ENCODE data around the gene SPINK2. TPM values are rescaled to one million over a fixed set of nuclear protein-coding genes. Genes with fewer than 3 reads are reported as not detected.

The SPINK2 gene
- total and polyA plus RNA-seq, 4 donors, result 3.6 TPM; not detected in 3

DNA sequence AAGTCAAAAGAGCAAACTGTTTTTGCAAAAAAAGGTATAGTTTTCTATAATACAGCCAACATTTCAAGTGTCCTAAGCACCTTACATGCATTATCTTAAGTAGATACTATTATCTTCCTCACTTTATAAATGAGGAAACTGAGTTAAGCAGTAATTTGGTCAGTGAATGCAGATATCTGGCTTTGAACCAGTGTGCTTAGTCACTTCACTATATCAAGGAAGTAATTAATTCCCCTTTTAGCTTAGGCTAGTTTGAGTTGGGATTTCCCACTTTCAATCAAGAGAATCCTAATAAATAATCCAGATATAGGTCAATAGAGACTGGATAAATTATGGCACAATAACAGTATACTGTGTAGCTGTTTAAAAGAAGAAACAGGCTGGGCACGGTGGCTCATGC is 14.8 kb downstream of the SPINK2 start:
- intact Hi-C loops (cut with DNase I), result loop anchor here (10.0 kb wide), 1 partner anchor 382 kb away; no protein-coding TSS in a partner anchor
- ATAC-seq (ENCODE audit: low FRiP score) (no peak), DNase-seq (no peak)
- Histone ChIP-seq H3K4me3 (ENCODE audit: low read length in 2 of 2) (no peak overlapping the region), H3K27ac (ENCODE audit: low read depth in 1 of 2, low read length in 2 of 2) (no peak overlapping the region), H3K9me3 (ENCODE audit: control insufficient read depth, low read length) (no peaks in the 10 kb centered on the region), H3K4me1 (ENCODE audit: control insufficient read depth in 1 of 2, insufficient read depth in 2 of 2, low read length in 2 of 2) (no peaks in the 10 kb centered on the region), H3K27me3 (ENCODE audit: control insufficient read depth in 1 of 2, insufficient read depth in 2 of 2, low read length in 1 of 2) (no peaks in the 10 kb centered on the region), H3K36me3 (ENCODE audit: control insufficient read depth in 1 of 2, insufficient read depth in 2 of 2, low read length in 1 of 2) (no peaks in the 10 kb centered on the region)
- WGBS, 2 donors, result 50 to 74% methylated on average over 1 of the region's 1 CpG

DNA sequence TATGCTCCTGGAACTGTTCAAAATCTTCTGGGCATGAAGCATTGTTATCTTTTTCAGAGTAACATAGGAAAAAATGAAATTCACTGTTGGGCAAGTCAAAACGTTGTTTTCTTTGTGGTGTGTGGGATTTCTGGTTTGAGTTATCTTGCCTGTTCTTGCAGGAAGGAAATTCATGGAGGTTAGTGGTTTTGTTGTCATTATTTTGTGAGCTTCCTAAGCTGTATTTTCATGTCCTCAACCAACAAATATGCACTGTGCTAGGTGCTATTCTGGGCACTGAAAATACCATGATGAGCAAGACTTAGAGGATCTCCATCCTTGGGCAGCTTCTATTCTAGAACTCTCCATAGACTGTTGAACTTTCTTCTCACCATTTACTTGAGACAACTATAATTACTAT is 16.9 kb downstream of the SPINK2 start:
- Histone ChIP-seq H3K27me3 (ENCODE audit: control insufficient read depth in 1 of 2, insufficient read depth in 2 of 2, low read length in 1 of 2) (no peaks in the 10 kb centered on the region), H3K36me3 (ENCODE audit: control insufficient read depth in 1 of 2, insufficient read depth in 2 of 2, low read length in 1 of 2) (no peaks in the 10 kb centered on the region), H3K27ac (ENCODE audit: low read depth in 1 of 2, low read length in 2 of 2) (no peak overlapping the region), H3K9me3 (ENCODE audit: control insufficient read depth, low read length) (no peaks in the 10 kb centered on the region), H3K4me1 (ENCODE audit: control insufficient read depth in 1 of 2, insufficient read depth in 2 of 2, low read length in 2 of 2) (no peaks in the 10 kb centered on the region), H3K4me3 (ENCODE audit: low read length in 2 of 2) (no peak overlapping the region)
- WGBS, 2 donors, result 27 to 36% methylated on average over 1 of the region's 1 CpG
- no peak for ATAC-seq (ENCODE audit: low FRiP score)
- DNase-seq, result no peak
- intact Hi-C loops (cut with DNase I), result loop anchor here (5.0 to 10.0 kb wide), 2 partner anchors 227 to 380 kb away; no protein-coding TSS in a partner anchor

DNA sequence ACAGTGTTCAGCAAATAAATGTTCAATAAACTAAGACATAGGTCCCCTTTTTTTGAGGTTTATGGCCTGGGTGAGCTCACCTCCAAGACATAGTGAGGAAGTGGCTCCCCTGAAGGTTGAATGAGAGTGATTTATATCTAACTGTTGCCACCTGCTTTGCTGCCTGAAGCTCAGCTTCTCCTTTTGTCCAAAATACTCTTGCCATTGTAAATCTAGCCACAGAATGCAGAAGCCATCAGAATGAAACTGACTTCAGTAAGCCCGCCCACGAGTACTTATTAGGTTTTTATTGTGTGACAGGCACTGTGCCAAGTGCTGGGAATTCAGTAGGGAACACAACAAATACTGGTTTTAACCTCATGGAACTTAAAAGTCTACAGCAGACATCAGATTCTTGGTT is 18.0 kb downstream of the SPINK2 start:
- WGBS, 2 donors, result 31 to 38% methylated on average over 2 of the region's 2 CpGs
- no peak for ATAC-seq (ENCODE audit: low FRiP score)
- no peaks in the 10 kb centered on the region for H3K9me3 ChIP-seq (ENCODE audit: control insufficient read depth, low read length)

DNA sequence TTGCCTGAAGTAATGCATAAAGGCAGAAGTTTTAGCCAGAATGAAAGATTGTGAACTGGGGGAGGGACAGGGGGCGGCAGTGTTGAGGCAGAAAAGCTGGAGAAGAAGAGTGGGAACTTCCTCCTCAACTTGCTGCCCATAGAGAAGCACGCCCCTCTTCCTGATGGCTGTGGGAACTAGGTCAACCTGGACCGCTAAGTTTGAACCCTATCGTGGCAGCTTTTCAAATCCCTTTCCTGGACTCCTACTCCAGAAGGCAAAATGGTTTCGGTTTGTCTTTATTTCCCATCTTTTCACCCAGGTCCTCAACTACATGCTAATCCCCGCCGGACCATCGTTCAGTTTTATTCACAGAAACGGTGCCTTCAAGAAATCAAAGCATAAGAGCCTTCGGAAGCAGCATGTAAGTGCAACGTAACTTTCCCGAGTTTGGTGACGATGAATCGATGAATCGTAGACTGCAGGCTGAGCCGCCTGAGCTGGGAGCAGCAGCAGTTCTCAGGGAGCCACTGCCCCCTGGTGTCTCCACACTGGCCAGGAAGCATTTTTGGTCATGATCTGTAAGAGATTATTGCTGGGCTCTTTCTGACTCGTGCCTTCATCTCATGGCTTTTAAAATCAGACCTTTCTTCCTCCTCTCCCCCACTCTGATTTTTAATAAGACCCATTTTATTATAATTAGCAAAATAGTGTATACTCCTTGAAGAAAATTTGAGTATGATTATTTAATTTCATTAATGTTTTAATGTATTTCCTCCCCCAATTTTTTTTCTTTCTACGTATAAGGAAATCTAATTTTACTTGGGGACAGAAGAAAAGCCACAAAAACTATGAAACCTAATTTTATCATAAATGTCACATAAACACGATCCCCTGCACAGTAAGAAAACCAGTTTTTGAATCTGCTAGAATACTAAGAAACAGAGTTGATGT is 21.4 kb downstream of the SPINK2 start:
- intact Hi-C loops (cut with DNase I), result loop anchor here (5.0 to 10.0 kb wide), 4 partner anchors 43 to 375 kb away; no protein-coding TSS in a partner anchor
- WGBS, 2 donors, result 4 to 5% methylated on average over 19 of the region's 19 CpGs
- Histone ChIP-seq H3K4me1 (ENCODE audit: control insufficient read depth in 1 of 2, insufficient read depth in 2 of 2, low read length in 2 of 2) (no peaks in the 10 kb centered on the region), H3K27ac (ENCODE audit: low read depth in 1 of 2, low read length in 2 of 2) (peak overlapping the region in 1 of 2 donors; percentile 84), H3K36me3 (ENCODE audit: control insufficient read depth in 1 of 2, insufficient read depth in 2 of 2, low read length in 1 of 2) (no peaks in the 10 kb centered on the region), H3K27me3 (ENCODE audit: control insufficient read depth in 1 of 2, insufficient read depth in 2 of 2, low read length in 1 of 2) (no peaks in the 10 kb centered on the region), H3K9me3 (ENCODE audit: control insufficient read depth, low read length) (no peaks in the 10 kb centered on the region), H3K4me3 (ENCODE audit: low read length in 2 of 2) (peak overlapping the region; percentile 73 to 91)
- ATAC-seq (ENCODE audit: low FRiP score) (peak; percentile 95), DNase-seq (peak; percentile 88 to 92)

More for the DNA sequence above, 18.0 kb downstream of the SPINK2 start:
- no peaks in the 10 kb centered on the region for H3K27me3 ChIP-seq (ENCODE audit: control insufficient read depth in 1 of 2, insufficient read depth in 2 of 2, low read length in 1 of 2)
- no peaks in the 10 kb centered on the region for H3K36me3 ChIP-seq (ENCODE audit: control insufficient read depth in 1 of 2, insufficient read depth in 2 of 2, low read length in 1 of 2)
- H3K4me1 ChIP-seq (ENCODE audit: control insufficient read depth in 1 of 2, insufficient read depth in 2 of 2, low read length in 2 of 2), result no peaks in the 10 kb centered on the region
- no peak overlapping the region for H3K27ac ChIP-seq (ENCODE audit: low read depth in 1 of 2, low read length in 2 of 2)
- DNase-seq, result no peak
- no peak overlapping the region for H3K4me3 ChIP-seq (ENCODE audit: low read length in 2 of 2)
- intact Hi-C loops (cut with DNase I), result loop anchor here (5.0 to 10.0 kb wide), 2 partner anchors 226 to 379 kb away; no protein-coding TSS in a partner anchor

DNA sequence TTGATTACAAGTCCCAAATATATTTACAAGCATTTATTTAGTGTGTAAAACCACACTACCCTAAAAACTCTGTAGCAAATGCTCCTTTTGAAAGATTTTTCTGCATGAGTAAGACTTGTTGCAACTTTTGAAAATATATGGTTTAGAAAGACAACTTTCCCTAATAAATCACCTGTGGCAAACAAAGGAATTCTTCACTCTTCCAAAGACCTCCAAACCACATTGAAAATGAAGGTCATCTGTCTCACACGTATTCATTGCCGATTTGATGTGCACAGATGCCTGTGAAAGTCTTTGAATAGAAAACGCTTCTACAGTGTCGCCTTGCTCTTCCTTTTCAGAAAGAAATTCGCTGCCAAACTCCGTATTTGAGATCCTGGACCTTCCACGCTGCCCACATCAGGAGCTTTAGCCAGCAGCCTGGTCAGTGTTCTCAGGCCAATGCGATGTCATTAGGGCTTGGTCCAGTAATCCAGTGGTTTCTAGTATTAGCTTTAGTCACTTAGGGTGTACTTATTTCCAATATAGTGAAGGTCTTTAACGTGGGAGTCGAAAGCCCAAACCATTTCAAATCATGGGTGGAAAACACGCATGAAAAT is 22.2 kb downstream of the SPINK2 start:
- WGBS, 2 donors, result 81 to 84% methylated on average over 11 of the region's 11 CpGs
- peak; percentile 31 for ATAC-seq (ENCODE audit: low FRiP score)
- intact Hi-C loops (cut with DNase I), result loop anchor here (5.0 to 10.0 kb wide), 2 partner anchors 42 to 224 kb away; no protein-coding TSS in a partner anchor

DNA sequence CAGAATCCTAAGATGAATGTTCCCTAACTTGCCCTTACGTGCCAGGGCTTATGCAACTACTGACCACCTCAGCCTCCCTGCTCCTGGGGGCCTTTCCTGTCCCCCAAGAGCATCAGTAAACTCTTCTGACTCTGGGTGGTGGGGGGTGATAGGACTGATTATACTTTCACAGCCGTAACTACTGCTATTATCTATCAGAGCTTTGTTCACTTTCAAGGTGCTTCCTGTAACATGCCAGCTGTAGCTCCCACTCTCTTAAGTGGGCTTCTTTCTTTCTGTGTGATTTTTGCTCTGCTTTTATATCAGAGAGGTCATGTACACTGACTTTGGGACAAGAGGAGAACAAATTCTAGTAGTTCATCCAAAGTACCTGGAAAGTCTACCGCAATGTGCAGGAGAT is 25.3 kb downstream of the SPINK2 start:
- ATAC-seq (ENCODE audit: low FRiP score) (no peak), DNase-seq (no peak)
- no peaks in the 10 kb centered on the region for H3K4me1 ChIP-seq (ENCODE audit: control insufficient read depth in 1 of 2, insufficient read depth in 2 of 2, low read length in 2 of 2)
- H3K27me3 ChIP-seq (ENCODE audit: control insufficient read depth in 1 of 2, insufficient read depth in 2 of 2, low read length in 1 of 2), result no peaks in the 10 kb centered on the region
- intact Hi-C loops (cut with DNase I), result loop anchor here (5.0 to 10.0 kb wide), 2 partner anchors 39 to 221 kb away; no protein-coding TSS in a partner anchor
- WGBS, 2 donors, result 89 to 93% methylated on average over 3 of the region's 3 CpGs
- no peak overlapping the region for H3K4me3 ChIP-seq (ENCODE audit: low read length in 2 of 2)
- no peak overlapping the region for H3K27ac ChIP-seq (ENCODE audit: low read depth in 1 of 2, low read length in 2 of 2)
- no peaks in the 10 kb centered on the region for H3K9me3 ChIP-seq (ENCODE audit: control insufficient read depth, low read length)
- H3K36me3 ChIP-seq (ENCODE audit: control insufficient read depth in 1 of 2, insufficient read depth in 2 of 2, low read length in 1 of 2), result no peaks in the 10 kb centered on the region

More for the DNA sequence above, 22.2 kb downstream of the SPINK2 start:
- H3K4me3 ChIP-seq (ENCODE audit: low read length in 2 of 2), result peak overlapping the region; percentile 73 to 91
- H3K9me3 ChIP-seq (ENCODE audit: control insufficient read depth, low read length), result no peaks in the 10 kb centered on the region
- no peaks in the 10 kb centered on the region for H3K4me1 ChIP-seq (ENCODE audit: control insufficient read depth in 1 of 2, insufficient read depth in 2 of 2, low read length in 2 of 2)
- no peak for DNase-seq
- H3K36me3 ChIP-seq (ENCODE audit: control insufficient read depth in 1 of 2, insufficient read depth in 2 of 2, low read length in 1 of 2), result no peaks in the 10 kb centered on the region
- H3K27me3 ChIP-seq (ENCODE audit: control insufficient read depth in 1 of 2, insufficient read depth in 2 of 2, low read length in 1 of 2), result no peaks in the 10 kb centered on the region
- no peak overlapping the region for H3K27ac ChIP-seq (ENCODE audit: low read depth in 1 of 2, low read length in 2 of 2)

DNA sequence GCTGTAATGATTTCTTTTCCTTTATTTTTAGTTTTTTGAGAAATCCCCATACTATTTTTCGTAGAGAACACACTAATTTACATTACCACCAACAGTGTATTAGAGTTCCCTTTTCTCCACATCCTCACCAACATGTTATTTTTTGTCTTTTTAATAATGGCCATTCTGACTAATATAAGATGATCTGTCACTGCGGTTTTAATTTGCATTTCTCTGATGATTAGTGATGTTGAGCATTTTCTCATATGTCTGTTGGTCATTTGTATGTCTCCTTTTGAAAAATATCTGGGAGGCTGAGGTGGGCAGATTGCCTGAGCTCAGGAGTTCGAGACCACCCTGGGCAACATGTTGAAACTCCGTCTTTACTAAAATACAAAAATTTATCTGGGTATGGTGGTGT is 30.2 kb downstream of the SPINK2 start:
- intact Hi-C loops (cut with DNase I), result loop anchor here in 1 of 2 donors (10.0 kb wide), 1 partner anchor 217 kb away; no protein-coding TSS in a partner anchor
- no peak for ATAC-seq (ENCODE audit: low FRiP score)
- WGBS, 2 donors, result 89 to 90% methylated on average over 4 of the region's 4 CpGs
- H3K4me1 ChIP-seq (ENCODE audit: control insufficient read depth in 1 of 2, insufficient read depth in 2 of 2, low read length in 2 of 2), result no peaks in the 10 kb centered on the region
- H3K9me3 ChIP-seq (ENCODE audit: control insufficient read depth, low read length), result peaks cover 1% of the 10 kb centered on the region
- H3K36me3 ChIP-seq (ENCODE audit: control insufficient read depth in 1 of 2, insufficient read depth in 2 of 2, low read length in 1 of 2), result no peaks in the 10 kb centered on the region
- no peak for DNase-seq
- no peak overlapping the region for H3K4me3 ChIP-seq (ENCODE audit: low read length in 2 of 2)
- H3K27me3 ChIP-seq (ENCODE audit: control insufficient read depth in 1 of 2, insufficient read depth in 2 of 2, low read length in 1 of 2), result no peaks in the 10 kb centered on the region
- no peak overlapping the region for H3K27ac ChIP-seq (ENCODE audit: low read depth in 1 of 2, low read length in 2 of 2)

DNA sequence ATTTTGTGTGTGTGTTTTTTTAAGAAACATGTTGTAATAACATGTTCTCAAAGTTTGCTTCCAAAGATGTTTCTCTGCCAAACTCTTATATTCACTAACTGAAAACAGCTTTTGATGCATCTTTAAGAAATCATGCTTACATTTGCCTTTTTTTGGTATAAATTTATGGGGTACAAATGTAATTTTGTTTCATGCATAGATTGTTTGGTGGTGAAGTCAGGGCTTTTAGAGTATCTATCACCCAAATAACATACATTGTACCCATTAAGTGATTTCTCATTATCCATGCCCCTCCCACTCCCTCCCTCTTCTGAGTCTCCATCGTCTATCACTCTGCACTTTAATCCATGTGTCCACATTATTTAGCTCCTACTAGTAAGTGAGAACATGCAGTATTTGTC is 30.8 kb downstream of the SPINK2 start:
- WGBS, 2 donors, result 26 to 44% methylated on average over 1 of the region's 1 CpG
- Histone ChIP-seq H3K27me3 (ENCODE audit: control insufficient read depth in 1 of 2, insufficient read depth in 2 of 2, low read length in 1 of 2) (no peaks in the 10 kb centered on the region), H3K36me3 (ENCODE audit: control insufficient read depth in 1 of 2, insufficient read depth in 2 of 2, low read length in 1 of 2) (no peaks in the 10 kb centered on the region), H3K27ac (ENCODE audit: low read depth in 1 of 2, low read length in 2 of 2) (no peak overlapping the region), H3K4me3 (ENCODE audit: low read length in 2 of 2) (no peak overlapping the region), H3K9me3 (ENCODE audit: control insufficient read depth, low read length) (peaks cover 1% of the 10 kb centered on the region), H3K4me1 (ENCODE audit: control insufficient read depth in 1 of 2, insufficient read depth in 2 of 2, low read length in 2 of 2) (no peaks in the 10 kb centered on the region)
- intact Hi-C loops (cut with DNase I), result loop anchor here in 1 of 2 donors (10.0 kb wide), 1 partner anchor 216 kb away; no protein-coding TSS in a partner anchor
- DNase-seq (no peak), ATAC-seq (ENCODE audit: low FRiP score) (no peak)

All from aorta (tissue), 5 donors.